Stimulated activated CD8-positive, alpha-beta memory T cell treated with anti-CD3 and anti-CD28 coated beads, Interleukin-4, amount 100 ng/mL, for 1 hour (primary cell): Measurements from ENCODE around the gene OR4C5.
"Not testable (repeated sequence)": the region's sequence is repeated elsewhere in the genome, so short reads cannot be mapped to it uniquely, and the experiment has no call there.

Experiments
- DNase-seq, 2 donors: peaks; one replicate each; pipeline ENCODE4 v3.0.0-alpha.2; 2020; ENCODE audit warnings: low read depth in 2 of 2, low spot score in 1 of 2

Gene OR4C5

DNA sequence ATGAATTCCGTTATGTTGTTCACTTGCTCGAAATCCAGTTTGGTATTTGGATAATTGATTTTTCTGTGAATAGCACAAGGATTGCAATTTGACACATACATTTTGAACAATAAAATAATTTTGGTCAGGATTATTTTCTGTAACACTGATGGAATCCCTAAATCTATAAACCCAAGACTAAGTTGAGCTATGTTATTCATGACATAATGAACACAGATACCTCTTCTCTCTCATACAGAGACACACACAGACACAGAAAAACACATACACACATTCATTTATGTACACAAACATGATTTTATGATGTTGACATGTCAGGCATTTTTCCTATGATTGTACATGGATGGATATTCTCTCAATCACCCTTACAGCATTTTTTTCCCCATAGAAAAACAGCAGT, at the start of gene OR4C5:
Gene OR4C5, minus strand, starts transcription at position 101 of the 400 bp plus-strand sequence. Its CDS starts 0 bp downstream, at position 101.
- DNase-seq: no peak

DNA sequence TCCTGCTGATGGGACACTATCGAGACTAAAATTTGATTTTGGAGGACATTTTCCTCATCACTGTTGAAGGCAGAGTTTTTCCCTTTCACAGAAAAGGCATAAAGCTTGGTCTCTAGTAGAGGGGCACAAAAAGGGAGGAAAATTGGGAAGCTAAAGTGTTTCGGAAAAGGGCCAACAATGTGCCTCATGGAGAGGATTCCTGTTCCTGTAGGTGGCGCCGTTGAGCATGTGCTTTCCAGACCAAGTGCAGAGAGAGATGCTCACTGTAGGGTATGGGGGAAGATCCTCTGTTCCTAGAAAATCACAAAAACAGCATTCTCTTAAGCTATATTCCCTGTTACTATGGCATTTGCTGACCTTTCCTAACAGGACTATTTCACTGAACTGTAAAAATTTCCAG, 18.4 kb upstream of the OR4C5 start:
- no peak for DNase-seq

DNA sequence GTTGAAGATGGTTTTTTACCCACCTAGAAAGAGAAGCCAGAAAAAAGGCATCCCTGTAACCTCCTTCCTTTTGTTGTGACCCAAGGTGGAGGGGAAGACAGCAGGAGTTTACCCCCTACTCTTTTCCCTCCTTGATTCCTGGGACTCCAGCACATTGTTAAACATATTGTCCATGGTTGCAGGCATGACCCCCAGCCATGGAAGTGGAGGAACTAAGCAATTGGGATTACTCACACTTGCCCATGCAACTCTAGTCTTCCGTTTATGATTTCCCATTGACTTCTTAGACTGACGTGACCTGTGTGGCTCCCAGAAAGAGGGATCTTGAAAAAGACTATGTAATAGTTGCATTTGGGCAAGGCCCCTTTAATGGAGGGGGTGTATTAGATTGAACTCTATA, 17.9 kb upstream of the OR4C5 start:
- not testable (repeated sequence) for DNase-seq

DNA sequence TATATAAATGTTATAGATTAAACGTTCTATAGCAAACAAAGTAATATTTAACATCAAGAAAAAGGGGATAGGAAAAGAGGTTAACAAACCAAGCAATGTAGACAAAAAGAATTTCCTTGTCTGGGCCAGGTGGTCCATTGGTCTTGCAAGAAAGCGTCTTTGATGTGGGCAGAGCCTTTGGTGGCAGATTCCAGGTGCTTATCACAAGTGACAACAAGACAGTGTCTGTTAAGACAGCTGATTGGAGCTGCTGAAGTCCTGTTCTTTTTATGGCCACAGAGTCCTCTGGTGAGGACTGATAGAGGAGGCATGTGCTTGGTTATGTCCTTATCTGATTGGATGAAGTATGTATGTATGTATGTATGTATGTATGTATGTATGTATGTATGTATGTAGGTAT, 5.0 kb downstream of the OR4C5 start:
- not testable (repeated sequence) for DNase-seq

DNA sequence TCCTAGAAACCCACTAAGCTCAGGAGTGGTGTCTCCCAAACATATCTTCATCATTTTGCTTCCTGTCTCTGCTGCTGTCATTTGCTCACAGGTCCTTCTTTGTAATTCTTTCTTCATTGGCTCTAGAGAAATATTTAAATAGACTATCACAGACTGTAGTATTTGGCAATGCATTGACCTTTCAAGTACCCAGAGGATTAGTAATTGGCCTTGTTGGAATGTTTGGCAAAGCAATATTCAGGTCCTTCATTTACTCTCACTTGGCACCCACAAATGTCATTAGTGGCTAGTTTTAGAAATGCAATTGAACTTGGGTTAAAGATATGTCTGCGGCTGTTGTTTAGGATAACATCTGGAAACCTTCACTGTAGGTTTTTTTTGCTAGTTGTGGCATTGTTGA, 11.6 kb downstream of the OR4C5 start:
- no peak for DNase-seq

DNA sequence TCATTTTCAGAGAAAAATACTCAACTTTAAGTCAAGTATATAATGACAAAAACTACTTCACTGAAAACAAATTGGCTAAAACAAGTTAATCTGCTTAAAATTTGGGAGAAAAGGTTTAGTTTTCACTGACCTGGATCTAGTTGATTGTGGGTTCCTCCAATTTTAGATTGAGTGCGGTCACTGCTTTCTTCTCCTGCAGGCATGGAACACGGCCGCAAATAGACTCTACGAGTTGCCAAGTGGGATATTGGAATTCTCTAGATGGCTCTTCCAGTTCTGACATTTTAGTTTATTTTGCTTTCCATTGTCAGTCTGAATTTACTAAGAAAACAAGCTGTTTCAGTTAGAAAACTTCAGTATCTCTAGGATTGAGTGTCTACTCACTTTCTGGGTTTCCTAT, 12.3 kb downstream of the OR4C5 start:
- DNase-seq: no peak

DNA sequence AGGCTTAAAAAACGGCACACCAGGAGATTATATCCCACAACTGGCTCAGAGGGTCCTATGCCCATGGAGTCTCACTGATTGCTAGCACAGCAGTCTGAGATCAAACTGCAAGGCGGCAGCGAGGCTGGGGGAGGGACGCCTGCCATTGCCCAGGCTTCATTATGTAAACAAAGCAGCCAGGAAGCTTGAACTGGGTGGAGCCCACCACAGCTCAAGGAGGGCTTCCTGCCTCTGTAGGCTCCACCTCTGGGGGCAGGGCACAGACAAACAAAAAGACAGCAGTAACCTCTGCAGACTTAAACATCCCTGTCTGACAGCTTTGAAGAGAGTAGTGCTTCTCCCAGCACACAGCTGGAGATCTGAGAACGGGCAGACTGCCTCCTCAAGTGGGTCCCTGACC, 20.0 kb downstream of the OR4C5 start:
- not testable (repeated sequence) for DNase-seq

DNA sequence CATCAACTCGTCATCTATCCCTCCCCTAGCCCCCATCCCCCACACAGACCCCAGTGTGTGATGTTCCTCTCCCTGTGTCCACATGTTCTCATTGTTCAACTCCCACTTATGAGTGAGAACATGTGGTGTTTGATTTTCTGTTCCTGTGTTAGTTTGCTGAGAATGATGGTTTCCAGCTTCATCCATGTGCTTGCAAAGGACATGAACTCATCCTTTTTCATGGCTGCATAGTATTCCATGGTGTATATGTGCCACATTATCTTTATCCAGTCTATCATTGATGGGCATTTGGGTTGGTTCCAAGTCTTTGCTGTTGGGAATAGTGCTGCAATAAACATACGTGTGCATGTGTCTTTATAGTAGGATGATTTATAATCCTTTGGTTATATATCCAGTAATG, 23.8 kb downstream of the OR4C5 start:
- not testable (repeated sequence) for DNase-seq

DNA sequence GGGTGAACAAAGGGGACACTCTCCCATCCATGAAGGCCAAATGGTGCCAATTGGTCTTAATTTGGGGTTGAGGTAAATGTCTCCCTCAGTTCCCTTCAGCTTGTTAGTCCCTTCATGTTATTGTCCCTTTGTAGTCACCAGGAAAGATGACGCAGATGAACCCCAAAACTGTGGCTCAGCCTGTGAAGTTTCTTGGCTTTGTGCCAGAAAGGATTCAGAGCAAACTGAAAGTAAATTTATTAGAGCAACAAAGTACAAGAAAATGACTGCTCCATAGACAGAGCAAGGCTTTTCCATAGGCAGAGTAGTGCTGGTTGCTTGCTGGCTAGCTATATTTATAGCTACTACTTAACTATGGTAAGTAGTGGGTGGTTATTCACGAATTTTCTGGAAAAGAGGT, 24.8 kb downstream of the OR4C5 start:
- DNase-seq: no peak

DNA sequence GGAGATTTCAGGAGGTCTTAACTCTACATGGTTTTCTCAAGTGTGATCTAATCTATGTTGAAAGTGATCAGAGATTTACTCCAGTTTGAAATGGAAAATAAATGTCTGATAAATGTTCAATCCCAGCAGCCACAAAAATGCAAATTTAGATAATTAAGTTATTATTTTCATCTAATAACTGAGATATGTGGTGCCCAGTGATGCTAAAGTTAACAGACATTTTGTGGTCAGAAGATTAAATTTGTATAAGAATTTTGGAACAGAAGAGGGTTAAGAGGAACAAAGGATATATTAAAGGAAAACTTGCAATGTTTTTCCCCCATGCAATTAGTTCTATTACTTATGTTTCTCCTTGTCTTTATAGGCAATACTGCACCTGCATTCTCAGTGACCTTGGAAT, 41.6 kb downstream of the OR4C5 start, which contains the start of gene OR4C3:
Gene OR4C3, plus strand, starts transcription at position 301 of the 400 bp plus-strand sequence. CDS start 102 bp downstream, outside the sequence.
- not testable (repeated sequence) for DNase-seq

DNA sequence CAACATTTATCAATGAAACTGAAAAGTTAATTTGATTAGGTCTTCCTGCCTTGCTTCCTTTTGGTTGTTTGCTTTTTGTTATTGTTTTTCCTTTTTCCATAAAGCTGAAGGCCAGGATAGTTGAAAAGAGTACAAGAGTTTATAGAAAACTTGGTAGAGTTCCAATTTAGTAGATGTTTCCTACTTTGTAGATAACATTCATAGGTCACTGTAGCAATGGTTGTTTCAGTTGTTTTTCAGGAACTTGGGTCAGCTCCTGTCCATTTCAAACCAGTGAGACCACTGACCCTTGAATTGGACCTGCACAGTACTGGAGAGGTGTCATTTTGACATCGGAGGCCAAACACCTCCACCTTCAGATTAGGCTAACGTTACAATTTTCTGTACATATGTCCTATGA, 46.5 kb downstream of the OR4C5 start:
- DNase-seq: not testable (repeated sequence)
